Endodermal cell (in vitro differentiated cells): Measurements from ENCODE around the gene NLGN1. TPM values are rescaled to one million over a fixed set of nuclear protein-coding genes. Genes with fewer than 3 reads are reported as not detected.

Experiments used
- DNase-seq: peaks from one replicate; pipeline ENCODE4 v3.0.0-alpha.2; 2017
- H3K27ac ChIP-seq: 2 replicates; pipeline ENCODE4 v1.5.1; 2013; ENCODE audit warnings: mild to moderate bottlenecking, low read depth, low read length, moderate library complexity
- H3K27me3 ChIP-seq: 2 replicates; pipeline ENCODE4 v1.6.1; 2013; ENCODE audit warnings: mild to moderate bottlenecking, low read length, moderate library complexity; ENCODE audit not compliant: insufficient read depth, control insufficient read depth, poor library complexity, severe bottlenecking
- H3K36me3 ChIP-seq: 2 replicates; pipeline ENCODE4 v1.7.0; 2013; ENCODE audit warnings: mild to moderate bottlenecking, low read length, moderate library complexity; ENCODE audit not compliant: control insufficient read depth, insufficient read depth
- H3K4me1 ChIP-seq: one replicate; pipeline ENCODE4 v1.7.0; 2013; ENCODE audit warnings: low read length; ENCODE audit not compliant: control insufficient read depth, insufficient read depth
- H3K4me3 ChIP-seq: 2 replicates; pipeline ENCODE4 v1.5.1; 2013; ENCODE audit warnings: mild to moderate bottlenecking, low read length, moderate library complexity
- H3K9ac ChIP-seq: 2 replicates; pipeline ENCODE4 v1.6.1; 2013; ENCODE audit warnings: mild to moderate bottlenecking, low read length, moderate library complexity; ENCODE audit not compliant: poor library complexity, severe bottlenecking; ENCODE audit errors: extremely low read depth
- H3K9me3 ChIP-seq: 2 replicates; pipeline ENCODE4 v1.6.1; 2013; ENCODE audit warnings: mild to moderate bottlenecking, low read length, moderate library complexity; ENCODE audit not compliant: control insufficient read depth
- H3K27ac Mint-ChIP-seq: 2 replicates; pipeline ENCODE4 v1.8.0; 2020; ENCODE audit warnings: mixed read lengths
- H3K27me3 Mint-ChIP-seq: 2 replicates; pipeline ENCODE4 v1.8.0; 2021; ENCODE audit warnings: mild to moderate bottlenecking, mixed read lengths; ENCODE audit not compliant: insufficient read depth
- H3K36me3 Mint-ChIP-seq: 2 replicates; pipeline ENCODE4 v1.8.0; 2020; ENCODE audit warnings: low read depth, mixed read lengths
- H3K4me1 Mint-ChIP-seq: 2 replicates; pipeline ENCODE4 v1.8.0; 2020; ENCODE audit warnings: mixed read lengths
- H3K4me3 Mint-ChIP-seq: 2 replicates; pipeline ENCODE4 v1.8.0; 2020; ENCODE audit warnings: mild to moderate bottlenecking, moderate library complexity, mixed read lengths
- H3K9me3 Mint-ChIP-seq: 2 replicates; pipeline ENCODE4 v1.8.0; 2020; ENCODE audit warnings: mild to moderate bottlenecking, mixed read lengths
- WGBS, 2 experiments: methylation state at CpG; one replicate each; pipeline versions ENCODE4 v1.1.5 to v1.1.7; 2013; ENCODE audit warnings: missing lambda C conversion rate in 2 of 2, mixed read lengths in 1 of 2; ENCODE audit not compliant: insufficient coverage in 1 of 2, insufficient read length in 1 of 2; 5-methylcytosine and 5-hydroxymethylcytosine counted together
- total RNA-seq, 2 donors: library from RNA; stranded (reverse); fragmentation: NEBNext Ultra II Directional in 1 of 2; extraction: Animal tissue kit (Norgen Biotek cat#: 25700) in 1 of 2; gene quantifications; 2 replicates in 1 of 2; 3 replicates in 1 of 2; pipeline ENCODE4 v1.2.1, GENCODE V29; 2021
- TF ChIP-seq, protein P1 (sequence below): fragments of 200-600 bp; sonication (generic); conservative IDR thresholded peaks from 2 replicates; pipeline ENCODE4 v1.5.0; 2021; ENCODE audit warnings: antibody characterized with exemption, mild to moderate bottlenecking

The NLGN1 gene
- total RNA-seq, 2 donors from 2014 or later = 3.4 to 14.3 TPM

DNA sequence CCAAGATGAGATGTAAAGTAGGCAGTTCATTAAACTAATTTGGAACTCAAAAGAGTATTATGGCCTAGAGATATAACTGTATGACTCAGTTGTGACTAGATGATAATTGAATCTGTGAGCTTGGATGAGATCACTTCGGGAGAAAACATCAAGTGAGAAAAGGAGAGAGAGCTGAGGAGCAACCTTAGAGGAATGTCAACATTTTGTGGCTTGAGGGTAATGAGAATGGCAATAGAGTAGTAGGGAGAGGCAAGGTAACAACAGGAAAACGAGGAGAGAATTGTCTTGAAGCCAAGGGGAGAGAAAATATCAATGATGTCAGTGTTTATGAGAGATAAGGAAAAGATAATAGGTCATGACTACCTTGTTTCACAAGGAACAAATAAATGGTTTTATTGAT lies 580.2 kb downstream of the NLGN1 start:
- 74 to 76% methylated on average over 2 of the region's 2 CpGs for WGBS, 2 experiments
- DNase-seq = no peak
- Mint-ChIP-seq H3K27ac (no peak overlapping the region), H3K9me3 (no peaks in the 10 kb centered on the region), H3K27me3 (no peaks in the 10 kb centered on the region), H3K36me3 (no peaks in the 10 kb centered on the region), H3K4me3 (no peak overlapping the region), H3K4me1 (no peaks in the 10 kb centered on the region)
- H3K27ac ChIP-seq = no peak overlapping the region
- H3K4me3 ChIP-seq = no peak overlapping the region
- H3K9ac ChIP-seq = no peak overlapping the region
- no peaks in the 10 kb centered on the region for H3K4me1 ChIP-seq
- H3K36me3 ChIP-seq = no peaks in the 10 kb centered on the region
- no peaks in the 10 kb centered on the region for H3K27me3 ChIP-seq
- no peaks in the 10 kb centered on the region for H3K9me3 ChIP-seq
- TF ChIP-seq, protein P1, sequence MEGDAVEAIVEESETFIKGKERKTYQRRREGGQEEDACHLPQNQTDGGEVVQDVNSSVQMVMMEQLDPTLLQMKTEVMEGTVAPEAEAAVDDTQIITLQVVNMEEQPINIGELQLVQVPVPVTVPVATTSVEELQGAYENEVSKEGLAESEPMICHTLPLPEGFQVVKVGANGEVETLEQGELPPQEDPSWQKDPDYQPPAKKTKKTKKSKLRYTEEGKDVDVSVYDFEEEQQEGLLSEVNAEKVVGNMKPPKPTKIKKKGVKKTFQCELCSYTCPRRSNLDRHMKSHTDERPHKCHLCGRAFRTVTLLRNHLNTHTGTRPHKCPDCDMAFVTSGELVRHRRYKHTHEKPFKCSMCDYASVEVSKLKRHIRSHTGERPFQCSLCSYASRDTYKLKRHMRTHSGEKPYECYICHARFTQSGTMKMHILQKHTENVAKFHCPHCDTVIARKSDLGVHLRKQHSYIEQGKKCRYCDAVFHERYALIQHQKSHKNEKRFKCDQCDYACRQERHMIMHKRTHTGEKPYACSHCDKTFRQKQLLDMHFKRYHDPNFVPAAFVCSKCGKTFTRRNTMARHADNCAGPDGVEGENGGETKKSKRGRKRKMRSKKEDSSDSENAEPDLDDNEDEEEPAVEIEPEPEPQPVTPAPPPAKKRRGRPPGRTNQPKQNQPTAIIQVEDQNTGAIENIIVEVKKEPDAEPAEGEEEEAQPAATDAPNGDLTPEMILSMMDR = no peak

DNA sequence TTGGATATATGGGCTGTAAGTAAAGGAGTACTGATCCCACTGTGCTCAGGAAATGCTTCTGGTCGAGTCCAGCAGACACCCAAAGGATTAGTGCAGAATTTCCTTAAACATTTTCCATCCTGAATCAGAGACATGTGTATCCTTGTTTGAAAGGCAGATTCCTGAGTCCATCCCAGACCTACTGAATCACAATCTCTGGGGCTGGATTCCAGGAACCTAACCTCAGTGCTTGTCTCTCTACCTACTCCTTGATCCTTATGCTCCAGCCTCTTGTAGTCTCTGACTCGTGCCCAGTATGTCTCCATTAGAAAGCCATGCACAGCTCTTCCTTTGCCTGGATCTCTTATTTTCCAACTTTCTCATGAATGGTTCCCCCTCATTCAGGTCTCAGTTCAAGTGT lies 585.8 kb downstream of the NLGN1 start:
- Histone ChIP-seq H3K27ac (no peak overlapping the region), H3K27me3 (no peaks in the 10 kb centered on the region), H3K36me3 (no peaks in the 10 kb centered on the region), H3K9ac (no peak overlapping the region), H3K4me3 (no peak overlapping the region), H3K4me1 (no peaks in the 10 kb centered on the region), H3K9me3 (peaks cover 10% of the 10 kb centered on the region)
- TF ChIP-seq, protein P1 = no peak
- no peak overlapping the region for H3K4me3 Mint-ChIP-seq
- peaks cover 2% of the 10 kb centered on the region for H3K36me3 Mint-ChIP-seq
- DNase-seq = no peak
- 92 to 100% methylated on average over 2 of the region's 2 CpGs for WGBS, 2 experiments
- H3K9me3 Mint-ChIP-seq = peaks cover 3% of the 10 kb centered on the region
- no peak overlapping the region for H3K27ac Mint-ChIP-seq
- no peaks in the 10 kb centered on the region for H3K27me3 Mint-ChIP-seq
- peaks cover 20% of the 10 kb centered on the region for H3K4me1 Mint-ChIP-seq

DNA sequence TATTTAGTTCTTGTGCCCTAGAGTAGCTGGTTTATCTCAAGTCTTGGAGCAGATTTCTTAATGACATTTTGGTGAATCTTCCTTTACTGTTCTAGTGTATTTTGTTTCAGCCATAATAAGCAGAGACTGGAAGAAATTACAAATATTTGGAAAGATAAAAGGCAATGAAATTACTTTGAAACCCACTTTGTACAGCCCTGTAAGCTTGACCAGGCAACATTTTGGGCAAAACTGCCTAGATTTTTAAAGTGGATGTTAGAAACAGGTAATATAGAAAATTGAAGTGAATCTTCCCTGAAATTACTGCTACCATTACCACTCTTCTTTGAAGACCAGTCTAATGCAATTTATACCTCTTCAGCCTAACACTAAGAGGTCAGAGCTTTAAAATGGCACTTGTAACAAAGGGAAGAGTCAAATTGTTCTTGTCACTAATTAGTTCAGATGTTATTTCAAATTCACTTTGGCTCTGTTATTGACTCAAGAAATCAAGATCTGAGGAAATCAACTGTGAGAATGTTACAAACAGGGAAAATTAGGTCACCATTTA lies 589.4 kb downstream of the NLGN1 start:
- Mint-ChIP-seq H3K4me3 (no peak overlapping the region), H3K9me3 (peaks cover 3% of the 10 kb centered on the region), H3K36me3 (peaks cover 2% of the 10 kb centered on the region), H3K27ac (no peak overlapping the region), H3K4me1 (peaks cover 38% of the 10 kb centered on the region), H3K27me3 (no peaks in the 10 kb centered on the region)
- TF ChIP-seq, protein P1 = no peak
- Histone ChIP-seq H3K4me3 (peak overlapping the region; percentile 9), H3K27me3 (no peaks in the 10 kb centered on the region), H3K27ac (no peak overlapping the region), H3K9me3 (peaks cover 10% of the 10 kb centered on the region), H3K9ac (no peak overlapping the region), H3K4me1 (peaks cover 10% of the 10 kb centered on the region), H3K36me3 (no peaks in the 10 kb centered on the region)
- DNase-seq = no peak
